Right cardiac atrium (tissue), 5 donors: ENCODE data around the gene TCF19. TPM values are rescaled to one million over a fixed set of nuclear protein-coding genes. Genes with fewer than 3 reads are reported as not detected.
A peak's percentile ranks its signal among the peaks of the same experiment; 100 is the strongest.
"Not testable (repeated sequence)": the region's sequence is repeated elsewhere in the genome, so short reads cannot be mapped to it uniquely, and the experiment has no call there.

ENCODE experiments used
- ATAC-seq, 2 donors: fragments of 200-7000 bp; cut with Tn5 transposase; one replicate each; pipeline versions ENCODE4 v1.8.0 to v1.9.1; 2020; ENCODE audit warnings: moderate library complexity in 2 of 2, mild to moderate bottlenecking in 1 of 2
- DNase-seq, 3 donors: peaks; one replicate each; pipeline ENCODE4 v3.0.0-alpha.2; 2020
- H3K27ac ChIP-seq: one replicate; pipeline ENCODE4 v1.5.1; 2013; ENCODE audit warnings: mild to moderate bottlenecking, low read length, control low read depth, moderate library complexity
- H3K27me3 ChIP-seq: one replicate; pipeline ENCODE4 v1.6.1; 2013; ENCODE audit not compliant: control insufficient read depth, insufficient read depth
- H3K4me1 ChIP-seq: one replicate; pipeline ENCODE4 v1.6.1; 2013; ENCODE audit warnings: low read length; ENCODE audit not compliant: control insufficient read depth, insufficient read depth
- H3K4me3 ChIP-seq: one replicate; pipeline ENCODE4 v1.5.1; 2013; ENCODE audit warnings: low read length, control low read depth
- H3K9me3 ChIP-seq: one replicate; pipeline ENCODE4 v1.6.1; 2013; ENCODE audit warnings: low read length; ENCODE audit not compliant: control insufficient read depth
- WGBS: extraction: QIAGEN DNeasy Blood & Tissue Kit; methylation state at CpG from one replicate; pipeline ENCODE4 v1.1.7; 2013; 5-methylcytosine and 5-hydroxymethylcytosine counted together
- intact Hi-C, 4 donors: fragments of 100-400 bp; cut with DNase I; formaldehyde crosslinking; loops; one replicate each; pipeline versions ENCODE4 v1.11.0 to v1.14.0; 2022 to 2023
- polyA plus RNA-seq: library from polyadenylated mRNA; stranded (reverse); fragments of 200-250 nt; gene quantifications from one replicate; pipeline ENCODE4 v1.2.3, GENCODE V29; 2013
- total RNA-seq, 4 donors: library from RNA; stranded (reverse); fragmentation: NEBNext Ultra II Directional; extraction: Animal tissue kit (Norgen Biotek cat#: 25700); gene quantifications; one replicate each; pipeline ENCODE4 v1.2.1, GENCODE V29; 2021
- donor health status: healthy with polysubstance abuse.
- donor health status: DM: no; HTN: yes; CAD: no.
- donor health status: DM: no; HTN: no; CAD: no.
- donor health status: DM: no; HTN: yes; CAD: no; lungs with severe emphysema.
- donor health status: DM: yes; HTN: yes; CAD: no.

The TCF19 gene
- total and polyA plus RNA-seq, 5 donors, result 2.0 to 5.5 (median 3.4) TPM

GRCh38 chr6:31164475-31165063 lies 6.2 kb downstream of the TCF19 start:
- H3K27me3 ChIP-seq, H3K4me3 ChIP-seq, H3K4me1 ChIP-seq, H3K27ac ChIP-seq, DNase-seq, H3K9me3 ChIP-seq, ATAC-seq, intact Hi-C loops: not testable (repeated sequence)
- WGBS, result 92% methylated on average over 7 of the region's 9 CpGs

- ATAC-seq, result not testable (repeated sequence)
- 75% methylated on average over 17 of the region's 17 CpGs for WGBS
Measured at GRCh38 chr6:31165064-31165832, 6.9 kb downstream of the TCF19 start.

DNA sequence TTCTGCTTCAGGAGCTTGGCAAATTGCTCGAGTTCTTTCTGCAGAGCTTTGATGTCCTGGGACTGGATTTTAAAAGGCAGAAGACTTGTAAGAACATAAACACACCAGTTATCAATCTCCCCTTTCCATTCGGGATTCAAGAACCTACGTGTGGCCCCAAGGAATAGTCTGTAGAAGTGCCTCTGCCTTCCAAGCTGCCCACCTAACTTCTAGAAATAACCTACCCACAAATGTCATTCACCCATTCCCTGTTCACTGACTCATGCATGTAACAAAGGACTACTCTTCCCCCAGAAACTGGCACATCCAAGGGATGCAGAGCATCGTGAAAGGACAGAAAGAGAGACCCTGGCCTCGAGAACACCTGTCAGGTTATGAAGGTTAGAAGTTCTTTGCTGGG lies 7.6 kb downstream of the TCF19 start:
- 75% methylated on average over 5 of the region's 5 CpGs for WGBS
- Histone ChIP-seq H3K4me3 (no peak overlapping the region), H3K27ac (no peak overlapping the region), H3K9me3 (no peaks in the 10 kb centered on the region), H3K27me3 (no peaks in the 10 kb centered on the region), H3K4me1 (no peaks in the 10 kb centered on the region)
- intact Hi-C loops, result no loop called here
- DNase-seq (no peak), ATAC-seq (no peak)

More at GRCh38 chr6:31165064-31165832, 6.9 kb downstream of the TCF19 start:
- H3K4me1 ChIP-seq, H3K9me3 ChIP-seq, H3K27ac ChIP-seq, H3K4me3 ChIP-seq, H3K27me3 ChIP-seq, intact Hi-C loops, DNase-seq: not testable (repeated sequence)

GRCh38 chr6:31168606-31169005 lies 10.2 kb downstream of the TCF19 start:
- no peak overlapping the region for H3K27ac ChIP-seq
- H3K4me1 ChIP-seq, result no peaks in the 10 kb centered on the region
- intact Hi-C loops, result no loop called here
- 77% methylated on average over 3 of the region's 3 CpGs for WGBS
- no peak overlapping the region for H3K4me3 ChIP-seq
- no peak for ATAC-seq
- no peak for DNase-seq
- H3K9me3 ChIP-seq, result no peaks in the 10 kb centered on the region
- H3K27me3 ChIP-seq, result no peaks in the 10 kb centered on the region

DNA sequence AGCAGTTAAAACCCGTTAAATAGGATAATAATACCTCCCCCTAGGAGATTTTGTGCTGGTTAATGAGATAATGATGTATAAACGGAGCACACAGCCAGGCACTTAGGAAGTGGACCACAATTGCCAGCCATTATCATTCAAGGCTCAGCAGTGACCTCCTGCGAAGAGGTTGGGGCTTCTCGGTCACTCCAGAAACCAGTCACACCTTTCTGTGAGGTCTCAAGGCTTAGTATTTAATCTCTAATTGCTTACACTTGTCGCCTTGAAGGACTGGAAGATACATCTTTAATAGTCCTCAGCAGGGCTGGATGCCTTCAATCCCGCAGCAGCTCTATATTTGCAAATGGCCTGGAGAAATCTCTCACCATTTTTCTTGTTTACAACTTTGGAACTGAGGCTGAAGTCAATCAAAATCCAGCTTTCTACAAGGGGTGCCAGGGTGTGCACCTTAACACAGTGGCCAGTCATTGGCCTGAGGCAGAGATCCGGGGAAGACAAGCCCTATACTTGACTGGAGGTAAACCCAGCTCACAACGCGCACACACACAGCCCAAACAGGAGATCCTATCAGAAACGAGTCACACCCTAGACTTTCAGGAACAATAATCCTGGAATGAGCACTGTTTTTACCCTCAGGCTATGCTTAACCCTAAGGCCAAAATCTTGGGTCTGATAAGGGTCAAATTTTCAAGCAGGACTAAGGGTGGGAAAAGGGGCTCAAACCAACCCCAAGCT lies 10.9 kb downstream of the TCF19 start:
- DNase-seq (no peak), ATAC-seq (peak in 1 of 2 donors; percentile 31)
- Histone ChIP-seq H3K4me1 (no peaks in the 10 kb centered on the region), H3K27ac (no peak overlapping the region), H3K4me3 (no peak overlapping the region), H3K9me3 (no peaks in the 10 kb centered on the region), H3K27me3 (no peaks in the 10 kb centered on the region)
- 77% methylated on average over 10 of the region's 10 CpGs for WGBS
- intact Hi-C loops, result no loop called here

GRCh38 chr6:31169858-31170599 lies 11.6 kb downstream of the TCF19 start:
- WGBS, result 74% methylated on average over 23 of the region's 23 CpGs

GRCh38 chr6:31170600-31170881 lies 12.2 kb downstream of the TCF19 start, which contains the start of gene POU5F1:
TSS of gene POU5F1 (minus strand) at chr6:31170682. CDS start at chr6:31170620, 62 bp downstream.
- H3K4me1 ChIP-seq, result no peaks in the 10 kb centered on the region
- intact Hi-C loops, result no loop called here
- WGBS, result 73% methylated on average over 9 of the region's 9 CpGs
- no peak within 1 kb of the TSS for H3K4me3 ChIP-seq
- no peaks in the 10 kb centered on the region for H3K9me3 ChIP-seq
- ATAC-seq (no peak), DNase-seq (no peak)
- no peak within 1 kb of the TSS for H3K27ac ChIP-seq
- no peaks in the 10 kb centered on the region for H3K27me3 ChIP-seq

More at GRCh38 chr6:31169858-31170599, 11.6 kb downstream of the TCF19 start:
- H3K27me3 ChIP-seq, intact Hi-C loops, H3K4me3 ChIP-seq, H3K9me3 ChIP-seq, H3K4me1 ChIP-seq, H3K27ac ChIP-seq, DNase-seq: not testable (repeated sequence)
- ATAC-seq, result peak in 1 of 2 donors; percentile 11

DNA sequence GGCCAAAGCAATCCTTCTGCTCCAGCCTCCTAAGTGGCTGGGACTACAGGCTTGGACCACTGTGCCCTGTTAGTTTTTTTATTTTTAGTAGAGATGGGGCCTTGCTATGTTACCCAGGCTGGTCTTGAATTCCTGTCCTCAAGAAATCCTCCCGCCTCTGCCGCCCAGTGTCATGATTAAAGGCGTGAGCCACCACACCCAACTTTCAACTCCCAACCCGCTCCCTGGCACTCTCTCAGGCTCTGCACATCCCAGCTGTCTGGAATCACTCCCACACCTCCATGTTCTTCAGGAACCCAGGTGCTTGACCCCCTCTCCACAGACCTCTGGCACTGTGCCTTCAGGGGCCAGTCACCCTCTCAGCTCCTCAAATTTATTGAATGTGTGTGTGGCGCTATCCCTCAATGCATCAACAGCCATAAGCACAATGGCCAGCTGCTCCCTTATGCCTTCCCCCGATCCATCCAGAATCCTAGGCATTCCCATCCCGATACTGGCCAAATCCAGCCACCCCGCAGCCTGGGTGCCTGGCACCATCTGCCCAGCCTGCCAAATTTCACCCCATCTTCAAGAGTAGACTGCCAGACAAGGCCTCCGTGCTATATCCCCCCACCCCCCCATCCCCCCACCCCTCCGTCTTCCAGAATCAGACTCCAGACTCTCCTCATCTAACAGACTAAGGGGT lies 12.7 kb downstream of the TCF19 start:
- no peak for ATAC-seq
- no peaks in the 10 kb centered on the region for H3K4me1 ChIP-seq
- no peak for DNase-seq
- no peak overlapping the region for H3K4me3 ChIP-seq
- intact Hi-C loops, result no loop called here
- no peaks in the 10 kb centered on the region for H3K9me3 ChIP-seq
- 90% methylated on average over 10 of the region's 10 CpGs for WGBS
- no peak overlapping the region for H3K27ac ChIP-seq
- H3K27me3 ChIP-seq, result no peaks in the 10 kb centered on the region

- H3K27me3 ChIP-seq, result no peaks in the 10 kb centered on the region
- H3K27ac ChIP-seq, result no peak overlapping the region
- H3K9me3 ChIP-seq, result no peaks in the 10 kb centered on the region
- H3K4me1 ChIP-seq, result no peaks in the 10 kb centered on the region
- intact Hi-C loops, result no loop called here
- no peak overlapping the region for H3K4me3 ChIP-seq
- WGBS, result 65% methylated on average over 16 of the region's 16 CpGs
- DNase-seq (no peak), ATAC-seq (no peak)
Measured at GRCh38 chr6:31171931-31172905, 13.8 kb downstream of the TCF19 start.

GRCh38 chr6:31172973-31173384 lies 14.6 kb downstream of the TCF19 start:
- WGBS, result 53% methylated on average over 5 of the region's 5 CpGs
- ATAC-seq (no peak), DNase-seq (no peak)
- intact Hi-C loops, result no loop called here
- Histone ChIP-seq H3K27me3 (no peaks in the 10 kb centered on the region), H3K27ac (no peak overlapping the region), H3K4me1 (no peaks in the 10 kb centered on the region), H3K4me3 (no peak overlapping the region), H3K9me3 (no peaks in the 10 kb centered on the region)
